ENCODE results near the gene HBG2.
A peak's percentile ranks its signal among the peaks of the same experiment; 100 is the strongest.

HBG2 gene

DNA sequence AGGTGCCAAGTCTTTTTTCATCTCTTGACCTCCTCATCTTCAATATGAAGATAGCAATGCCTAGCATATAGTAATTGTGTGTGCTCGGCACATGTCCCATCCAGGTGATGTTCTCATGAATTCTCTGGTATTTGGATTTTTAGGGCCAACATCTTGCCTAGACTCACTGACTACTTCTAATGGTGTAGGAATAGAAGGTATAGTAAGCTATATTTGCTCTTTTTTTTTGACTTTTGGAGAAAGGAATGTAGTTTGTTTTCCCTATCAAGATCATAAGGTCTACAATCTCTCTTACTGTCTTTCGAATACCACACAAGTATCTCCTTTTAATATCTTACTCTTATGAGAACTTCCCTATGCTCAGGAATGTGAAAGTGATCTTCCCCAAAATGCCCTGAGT, 23.5 kb downstream of the HBG2 start:
- Histone ChIP-seq H3K4me1 (ENCODE audit: low read depth, poor library complexity, severe bottlenecking) (peaks cover 84% of the 10 kb centered on the region), H3K27me3 (ENCODE audit: insufficient read depth, low read depth) (no peaks in the 10 kb centered on the region), H3K36me3 (ENCODE audit: insufficient read depth) (no peaks in the 10 kb centered on the region), H3K4me3 (IDR thresholded peaks at IDR 0.05; ENCODE audit: insufficient read depth, low read depth, low read length) (no peak overlapping the region), H3K4me2 (no peak overlapping the region), H3K79me2 (ENCODE audit: insufficient read depth, low read depth) (no peaks in the 10 kb centered on the region), H3K27ac (no peak overlapping the region), H4K20me1 (ENCODE audit: insufficient read depth) (no peaks in the 10 kb centered on the region), H2AFZ (ENCODE audit: low read depth) (no peak overlapping the region), H3K9ac (no peak overlapping the region)
- TF ChIP-seq CTCF (conservative IDR thresholded peaks at IDR 0.05; ENCODE audit: low read depth, low read length) = no peak

DNA sequence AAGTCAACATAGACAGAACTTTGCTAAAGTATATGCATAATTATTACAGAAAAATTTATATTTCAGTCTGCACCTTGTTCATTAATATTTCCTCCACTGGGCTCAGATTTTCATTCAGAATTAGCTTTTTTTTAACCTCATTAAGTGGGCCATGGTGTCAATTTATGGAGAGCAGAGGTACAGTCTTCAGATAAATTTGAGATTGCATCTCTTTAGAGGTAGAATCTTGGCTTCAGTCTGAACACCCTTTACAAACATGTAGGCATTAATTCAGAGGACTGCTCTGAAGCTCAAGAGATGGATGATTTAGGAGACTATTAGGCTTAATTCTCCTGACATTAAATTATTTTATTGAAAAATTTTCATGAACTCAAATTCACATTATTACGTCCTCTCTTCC, 24.3 kb downstream of the HBG2 start:
- H3K36me3 ChIP-seq (ENCODE audit: insufficient read depth) = no peaks in the 10 kb centered on the region
- H3K4me2 ChIP-seq = peak overlapping the region; percentile 67
- no peak overlapping the region for H3K4me3 ChIP-seq (IDR thresholded peaks at IDR 0.05; ENCODE audit: insufficient read depth, low read depth, low read length)
- 0 out of 2 replicates have a peak overlapping the region, but pooled peaks have one; percentile 44 for H2AFZ ChIP-seq (ENCODE audit: low read depth)
- H3K9ac ChIP-seq = no peak overlapping the region
- H3K79me2 ChIP-seq (ENCODE audit: insufficient read depth, low read depth) = no peaks in the 10 kb centered on the region
- no peaks in the 10 kb centered on the region for H3K27me3 ChIP-seq (ENCODE audit: insufficient read depth, low read depth)
- H4K20me1 ChIP-seq (ENCODE audit: insufficient read depth) = no peaks in the 10 kb centered on the region
- no peak for TF ChIP-seq CTCF (conservative IDR thresholded peaks at IDR 0.05; ENCODE audit: low read depth, low read length)
- peak overlapping the region; percentile 43 for H3K27ac ChIP-seq
- H3K4me1 ChIP-seq (ENCODE audit: low read depth, poor library complexity, severe bottlenecking) = peaks cover 76% of the 10 kb centered on the region

DNA sequence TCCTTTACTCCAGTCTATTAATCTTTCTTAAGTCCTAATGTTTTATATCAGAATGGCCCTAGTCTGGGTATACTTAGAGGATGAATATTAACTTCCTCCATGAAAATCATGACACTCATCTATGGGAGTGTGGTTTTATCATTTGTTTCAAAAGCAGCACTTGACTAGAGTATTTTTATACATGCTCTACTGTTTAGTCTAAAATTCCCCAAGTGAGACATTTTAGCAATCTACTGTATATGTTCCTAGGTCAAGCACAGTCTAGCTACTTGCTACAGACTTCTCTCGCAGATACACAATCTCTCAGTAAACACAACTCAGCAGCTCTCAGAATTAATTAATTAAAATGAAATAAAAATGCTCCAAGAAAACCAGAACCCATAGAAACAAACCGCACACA, 24.8 kb downstream of the HBG2 start:
- Histone ChIP-seq H3K79me2 (ENCODE audit: insufficient read depth, low read depth) (no peaks in the 10 kb centered on the region), H3K27me3 (ENCODE audit: insufficient read depth, low read depth) (no peaks in the 10 kb centered on the region), H4K20me1 (ENCODE audit: insufficient read depth) (no peaks in the 10 kb centered on the region), H3K4me1 (ENCODE audit: low read depth, poor library complexity, severe bottlenecking) (peaks cover 71% of the 10 kb centered on the region), H2AFZ (ENCODE audit: low read depth) (peak overlapping the region; percentile 44; the same call in 1 of the 2 replicates), H3K27ac (peak overlapping the region; percentile 43), H3K4me3 (IDR thresholded peaks at IDR 0.05; ENCODE audit: insufficient read depth, low read depth, low read length) (no peak overlapping the region), H3K4me2 (peak overlapping the region; percentile 67), H3K36me3 (ENCODE audit: insufficient read depth) (no peaks in the 10 kb centered on the region), H3K9ac (no peak overlapping the region)
- TF ChIP-seq CTCF (conservative IDR thresholded peaks at IDR 0.05; ENCODE audit: low read depth, low read length) = no peak

DNA sequence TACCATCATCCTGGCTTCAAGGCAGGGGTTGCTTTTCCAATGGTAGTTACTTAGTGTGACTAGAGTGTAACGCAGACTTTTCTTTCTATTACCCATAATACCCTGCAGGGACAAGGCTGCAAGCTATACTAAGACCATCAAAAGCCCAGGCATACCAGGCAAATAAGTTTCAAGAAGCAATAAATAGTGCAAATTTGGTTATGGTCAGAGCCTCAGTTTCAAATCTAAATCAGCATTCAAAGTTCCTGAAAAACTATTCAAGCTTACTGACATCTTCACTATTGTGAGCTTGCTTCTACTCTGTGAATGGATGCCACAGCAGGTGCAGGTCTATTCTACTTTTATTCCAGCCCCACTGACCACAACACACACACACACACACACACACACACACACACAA, 25.2 kb downstream of the HBG2 start:
- Histone ChIP-seq H3K27me3 (ENCODE audit: insufficient read depth, low read depth) (no peaks in the 10 kb centered on the region), H4K20me1 (ENCODE audit: insufficient read depth) (no peaks in the 10 kb centered on the region), H3K4me2 (peak overlapping the region; percentile 67), H3K36me3 (ENCODE audit: insufficient read depth) (no peaks in the 10 kb centered on the region), H3K4me1 (ENCODE audit: low read depth, poor library complexity, severe bottlenecking) (peaks cover 69% of the 10 kb centered on the region), H2AFZ (ENCODE audit: low read depth) (peak overlapping the region; percentile 44; the same call in 1 of the 2 replicates), H3K9ac (no peak overlapping the region), H3K79me2 (ENCODE audit: insufficient read depth, low read depth) (no peaks in the 10 kb centered on the region), H3K27ac (peak overlapping the region; percentile 43), H3K4me3 (IDR thresholded peaks at IDR 0.05; ENCODE audit: insufficient read depth, low read depth, low read length) (no peak overlapping the region)
- TF ChIP-seq CTCF (conservative IDR thresholded peaks at IDR 0.05; ENCODE audit: low read depth, low read length) = no peak
